CD4-positive, CD25-positive, alpha-beta regulatory T cell (primary cell): ENCODE data around the gene MAP3K5. TPM values are rescaled to one million over a fixed set of nuclear protein-coding genes. Genes with fewer than 3 reads are reported as not detected.

Experiments
- ATAC-seq, 2 donors: fragments of 150-1000 bp; cut with Tn5 transposase; one replicate each; pipeline ENCODE4 v1.10.0; 2021; ENCODE audit warnings: low read depth in 2 of 2, moderate number of reproducible peaks in 2 of 2, moderate library complexity in 1 of 2
- DNase-seq, 3 donors: peaks; one replicate each; pipeline versions ENCODE4 v3.0.0 to v3.0.0-alpha.2; 2012 to 2022; ENCODE audit warnings: mixed read lengths in 1 of 3
- H3K27ac ChIP-seq: one replicate; pipeline ENCODE4 v1.7.0; 2013; ENCODE audit warnings: mild to moderate bottlenecking, low read length; ENCODE audit not compliant: insufficient read depth, poor library complexity, severe bottlenecking
- H3K27me3 ChIP-seq: one replicate; pipeline ENCODE4 v1.7.0; 2013; ENCODE audit warnings: low read length; ENCODE audit not compliant: control insufficient read depth, insufficient read depth
- H3K36me3 ChIP-seq: one replicate; pipeline ENCODE4 v1.7.0; 2013; ENCODE audit warnings: mild to moderate bottlenecking, low read length, moderate library complexity; ENCODE audit not compliant: control insufficient read depth, insufficient read depth
- H3K4me1 ChIP-seq: 2 replicates; pipeline ENCODE4 v1.7.0; 2013; ENCODE audit warnings: mild to moderate bottlenecking, low read length; ENCODE audit not compliant: insufficient read depth, control insufficient read depth, poor library complexity, severe bottlenecking
- H3K4me3 ChIP-seq: one replicate; pipeline ENCODE4 v1.7.0; 2013; ENCODE audit warnings: low read depth, mild to moderate bottlenecking, low read length, moderate library complexity
- H3K9me3 ChIP-seq, 2 experiments: 1 replicate in 1 of 2; 2 replicates in 1 of 2; pipeline ENCODE4 v1.7.0; 2013; ENCODE audit warnings: low read length in 2 of 2, mild to moderate bottlenecking in 1 of 2, moderate library complexity in 1 of 2; ENCODE audit not compliant: control insufficient read depth in 2 of 2
- H3K27ac Mint-ChIP-seq, 3 donors: one replicate each; pipeline ENCODE4 v1.8.0; 2020 to 2022; ENCODE audit warnings: mild to moderate bottlenecking in 3 of 3, mixed read lengths in 3 of 3, moderate library complexity in 2 of 3
- H3K27me3 Mint-ChIP-seq: one replicate; pipeline ENCODE4 v1.8.0; 2022; ENCODE audit warnings: mild to moderate bottlenecking, mixed read lengths
- H3K36me3 Mint-ChIP-seq: one replicate; pipeline ENCODE4 v1.8.0; 2020; ENCODE audit warnings: mixed read lengths
- H3K4me1 Mint-ChIP-seq, 4 donors: one replicate each; pipeline ENCODE4 v1.8.0; 2020 to 2022; ENCODE audit warnings: mixed read lengths in 4 of 4, mild to moderate bottlenecking in 1 of 4
- H3K4me3 Mint-ChIP-seq, 4 donors: one replicate each; pipeline ENCODE4 v1.8.0; 2020 to 2022; ENCODE audit warnings: mild to moderate bottlenecking in 4 of 4, mixed read lengths in 4 of 4, moderate library complexity in 3 of 4
- H3K9me3 Mint-ChIP-seq, 7 donors: one replicate each; pipeline ENCODE4 v1.8.0; 2020 to 2022; ENCODE audit warnings: mixed read lengths in 7 of 7, mild to moderate bottlenecking in 3 of 7, moderate library complexity in 2 of 7
- polyA plus RNA-seq, 4 donors: library from polyadenylated mRNA; unstranded; fragments of 300-500 nt; fragmentation: Illumina TruSeq; gene quantifications; one replicate each; pipeline ENCODE4 v1.2.3, GENCODE V29; 2021
- total RNA-seq: library from RNA; stranded (reverse); gene quantifications from one replicate; pipeline ENCODE4 v1.2.3, GENCODE V29; 2022

The MAP3K5 gene
- total and polyA plus RNA-seq, 5 donors from 2014 or later = 14.4 to 44.0 (median 20.5) TPM

DNA sequence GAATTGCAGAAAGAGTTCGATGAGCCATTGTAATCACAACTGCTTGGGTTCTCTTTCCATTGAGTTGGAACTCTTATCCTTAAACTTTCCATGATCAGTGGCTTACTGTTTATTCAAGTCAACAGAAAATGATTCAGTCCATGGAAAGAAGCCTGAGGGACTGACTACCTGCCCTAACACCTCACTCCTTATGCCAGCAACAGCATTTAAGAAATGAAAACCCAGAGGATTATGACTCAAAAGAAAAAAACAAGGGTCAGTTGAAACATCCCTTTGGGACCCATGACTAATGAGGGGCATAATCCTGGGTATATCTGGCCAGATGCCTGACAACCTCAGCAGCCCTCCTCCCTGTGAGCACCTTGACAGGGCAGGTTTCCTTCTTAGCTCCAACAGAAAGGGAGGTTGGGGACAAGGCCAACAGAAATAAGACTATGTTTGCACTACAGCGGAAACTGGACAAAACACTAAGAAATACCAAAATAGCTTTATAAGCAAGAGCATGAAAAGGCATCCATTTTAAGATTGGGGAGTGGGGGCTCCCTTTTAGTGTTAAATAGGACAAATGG, 106.7 kb downstream of the MAP3K5 start:
- Mint-ChIP-seq H3K4me1 (peaks cover 20 to 34% (median 27%) of the 10 kb centered on the region in 4 donors), H3K9me3 (peaks cover 0 to 9% (median 1%) of the 10 kb centered on the region in 7 donors), H3K27ac (no peak overlapping the region), H3K4me3 (no peak overlapping the region), H3K36me3 (peaks cover 58% of the 10 kb centered on the region), H3K27me3 (no peaks in the 10 kb centered on the region)
- DNase-seq = no peak
- ATAC-seq = no peak
- Histone ChIP-seq H3K4me3 (no peak overlapping the region), H3K9me3 (no peaks in the 10 kb centered on the region), H3K27me3 (no peaks in the 10 kb centered on the region), H3K27ac (no peak overlapping the region), H3K36me3 (peaks cover 27% of the 10 kb centered on the region), H3K4me1 (no peaks in the 10 kb centered on the region)

DNA sequence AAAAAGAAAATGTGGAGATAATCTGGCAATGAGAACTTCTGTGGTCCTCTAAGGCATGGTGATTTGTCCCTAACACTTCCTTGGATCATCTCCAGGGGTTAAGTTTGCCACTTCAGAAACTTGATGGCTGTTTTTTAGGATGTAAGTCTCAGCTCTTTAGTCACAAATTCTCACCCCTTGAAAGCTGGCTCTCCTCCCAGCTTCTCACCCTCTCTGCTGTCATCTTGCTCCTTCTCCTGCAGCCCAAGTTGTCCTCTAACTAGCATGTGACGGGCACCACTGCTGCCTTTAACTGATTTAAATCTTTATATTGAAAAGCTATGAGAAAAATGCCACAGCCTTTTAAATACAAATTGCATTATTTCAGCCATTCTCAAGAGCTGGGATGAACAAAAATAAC, 107.8 kb downstream of the MAP3K5 start:
- H3K4me3 ChIP-seq = no peak overlapping the region
- H3K4me1 Mint-ChIP-seq = peaks cover 22 to 39% (median 28%) of the 10 kb centered on the region in 4 donors
- no peak overlapping the region for H3K27ac ChIP-seq
- no peak overlapping the region for H3K4me3 Mint-ChIP-seq
- H3K36me3 Mint-ChIP-seq = peaks cover 57% of the 10 kb centered on the region
- no peaks in the 10 kb centered on the region for H3K4me1 ChIP-seq
- ATAC-seq = no peak
- H3K27me3 ChIP-seq = no peaks in the 10 kb centered on the region
- no peaks in the 10 kb centered on the region for H3K9me3 ChIP-seq
- peaks cover 21% of the 10 kb centered on the region for H3K36me3 ChIP-seq
- H3K27ac Mint-ChIP-seq = peak overlapping the region in 1 of 3 donors; percentile 76
- no peaks in the 10 kb centered on the region for H3K27me3 Mint-ChIP-seq
- DNase-seq = no peak
- peaks cover 0 to 9% (median 1%) of the 10 kb centered on the region in 7 donors for H3K9me3 Mint-ChIP-seq

DNA sequence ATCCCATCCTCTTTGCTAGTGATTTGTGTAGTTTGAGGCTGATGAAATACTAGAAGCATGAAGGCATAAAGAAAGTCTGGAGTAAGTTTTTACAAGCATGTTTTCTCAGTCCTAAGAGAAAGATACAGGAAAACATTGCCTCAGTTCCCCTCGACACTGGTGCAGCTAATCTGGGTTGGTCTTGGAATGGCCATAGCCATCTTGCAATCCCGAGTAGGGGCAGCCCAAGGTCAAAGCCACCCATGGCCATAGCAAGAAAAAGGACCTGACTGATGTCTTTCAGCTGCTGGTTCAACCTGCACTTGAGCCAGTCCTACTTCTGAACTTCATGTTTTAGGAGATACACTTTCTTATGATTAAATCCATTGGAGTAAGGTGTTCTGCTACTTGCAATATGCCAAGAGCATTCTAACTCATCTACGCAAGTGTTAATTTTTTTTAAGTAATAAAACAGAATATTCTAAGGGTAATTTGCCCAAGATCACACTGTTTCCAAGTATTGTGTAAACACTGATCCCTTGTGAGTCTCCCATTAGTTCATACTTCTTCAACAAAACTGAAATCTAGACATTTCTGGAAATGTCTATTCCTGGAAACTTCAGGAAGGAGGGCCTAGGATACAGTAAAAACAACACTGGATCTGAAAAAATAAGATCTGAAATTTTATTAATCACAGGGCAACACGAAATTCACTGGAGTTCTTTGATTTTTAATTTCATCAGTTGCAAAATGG, 108.9 kb downstream of the MAP3K5 start:
- peaks cover 17% of the 10 kb centered on the region for H3K36me3 ChIP-seq
- H3K27ac Mint-ChIP-seq = peak overlapping the region in 1 of 3 donors; percentile 48
- H3K36me3 Mint-ChIP-seq = peaks cover 48% of the 10 kb centered on the region
- no peak overlapping the region for H3K4me3 ChIP-seq
- no peaks in the 10 kb centered on the region for H3K4me1 ChIP-seq
- H3K27me3 Mint-ChIP-seq = no peaks in the 10 kb centered on the region
- H3K27ac ChIP-seq = no peak overlapping the region
- DNase-seq (no peak), ATAC-seq (no peak)
- peaks cover 20 to 39% (median 27%) of the 10 kb centered on the region in 4 donors for H3K4me1 Mint-ChIP-seq
- H3K27me3 ChIP-seq = no peaks in the 10 kb centered on the region
- H3K4me3 Mint-ChIP-seq = no peak overlapping the region
- H3K9me3 ChIP-seq = no peaks in the 10 kb centered on the region
- H3K9me3 Mint-ChIP-seq = peaks cover 0 to 9% (median 1%) of the 10 kb centered on the region in 7 donors

DNA sequence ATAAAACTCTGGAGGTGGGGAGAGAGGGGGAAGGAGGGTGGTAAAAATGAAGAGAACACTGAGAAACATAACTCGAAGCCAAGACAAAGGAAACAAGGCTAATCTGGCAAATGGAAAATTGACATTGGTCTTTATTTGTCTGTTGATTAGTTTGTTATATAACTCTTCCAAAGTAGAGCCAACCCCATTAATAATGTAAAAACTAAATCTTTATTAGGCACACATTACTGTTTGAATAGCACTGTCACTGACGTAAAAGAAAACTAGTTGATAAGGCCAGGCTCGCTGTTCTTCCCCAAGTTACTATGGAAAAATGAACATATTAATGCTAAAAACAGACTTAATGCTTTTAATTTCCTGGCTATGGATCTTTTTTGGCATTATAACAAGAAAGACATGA, 110.0 kb downstream of the MAP3K5 start:
- H3K9me3 Mint-ChIP-seq = peaks cover 0 to 2% (median 0%) of the 10 kb centered on the region in 7 donors
- no peaks in the 10 kb centered on the region for H3K27me3 ChIP-seq
- no peak overlapping the region for H3K4me3 ChIP-seq
- no peak overlapping the region for H3K4me3 Mint-ChIP-seq
- H3K9me3 ChIP-seq = no peaks in the 10 kb centered on the region
- H3K27ac ChIP-seq = no peak overlapping the region
- DNase-seq (no peak), ATAC-seq (no peak)
- no peak overlapping the region for H3K27ac Mint-ChIP-seq
- H3K4me1 ChIP-seq = no peaks in the 10 kb centered on the region
- H3K36me3 Mint-ChIP-seq = peaks cover 43% of the 10 kb centered on the region
- H3K36me3 ChIP-seq = peaks cover 16% of the 10 kb centered on the region
- H3K4me1 Mint-ChIP-seq = peaks cover 18 to 35% (median 27%) of the 10 kb centered on the region in 4 donors
- no peaks in the 10 kb centered on the region for H3K27me3 Mint-ChIP-seq

DNA sequence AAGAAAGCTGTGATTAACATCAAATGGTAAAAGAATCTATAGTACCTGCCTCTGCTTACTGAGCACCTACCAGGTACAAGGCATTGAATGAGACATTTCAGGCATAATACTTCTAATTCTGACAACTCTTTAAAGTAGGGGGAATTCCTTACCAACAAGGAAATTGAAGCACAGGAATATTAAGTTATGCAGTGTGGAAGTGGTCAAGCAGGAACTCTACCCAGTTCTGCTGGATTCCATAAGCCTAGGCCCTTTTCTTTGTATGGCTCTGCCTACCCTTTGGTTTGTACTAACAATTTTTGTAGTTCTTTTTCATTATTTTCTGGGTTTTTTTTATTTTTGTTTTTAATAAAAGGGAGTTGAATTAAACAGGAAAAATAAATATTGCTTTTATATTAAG, 114.5 kb downstream of the MAP3K5 start:
- H3K36me3 Mint-ChIP-seq = peaks cover 51% of the 10 kb centered on the region
- Histone ChIP-seq H3K4me3 (no peak overlapping the region), H3K9me3 (no peaks in the 10 kb centered on the region), H3K27ac (no peak overlapping the region), H3K4me1 (no peaks in the 10 kb centered on the region), H3K36me3 (peaks cover 27% of the 10 kb centered on the region), H3K27me3 (no peaks in the 10 kb centered on the region)
- no peak overlapping the region for H3K4me3 Mint-ChIP-seq
- no peak overlapping the region for H3K27ac Mint-ChIP-seq
- peaks cover 0 to 1% (median 0%) of the 10 kb centered on the region in 7 donors for H3K9me3 Mint-ChIP-seq
- DNase-seq (no peak), ATAC-seq (no peak)
- no peaks in the 10 kb centered on the region for H3K27me3 Mint-ChIP-seq
- H3K4me1 Mint-ChIP-seq = peaks cover 12 to 28% (median 19%) of the 10 kb centered on the region in 4 donors

DNA sequence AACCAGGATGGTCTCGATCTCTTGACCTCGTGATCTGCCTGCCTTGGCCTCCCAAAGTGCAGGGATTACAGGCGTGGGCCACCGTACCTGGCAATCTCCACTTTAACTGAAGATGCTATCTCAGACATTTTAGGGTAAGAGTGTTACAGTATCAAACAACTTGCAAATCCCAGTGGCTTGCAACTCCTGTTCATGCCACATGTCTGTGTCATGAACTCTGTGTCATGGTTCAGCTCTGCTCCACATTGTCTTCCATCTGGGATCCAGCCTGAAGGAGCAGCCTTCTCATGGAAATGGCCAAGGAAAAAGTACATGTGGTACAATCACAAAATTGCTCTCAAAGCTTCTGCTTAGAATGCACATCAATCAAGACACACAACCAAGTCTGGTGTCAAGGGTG, 114.9 kb downstream of the MAP3K5 start:
- no peaks in the 10 kb centered on the region for H3K9me3 ChIP-seq
- H3K36me3 ChIP-seq = peaks cover 27% of the 10 kb centered on the region
- peaks cover 14 to 25% (median 19%) of the 10 kb centered on the region in 4 donors for H3K4me1 Mint-ChIP-seq
- no peak overlapping the region for H3K27ac ChIP-seq
- H3K27me3 Mint-ChIP-seq = no peaks in the 10 kb centered on the region
- no peak for ATAC-seq
- H3K4me1 ChIP-seq = no peaks in the 10 kb centered on the region
- no peak overlapping the region for H3K4me3 Mint-ChIP-seq
- H3K9me3 Mint-ChIP-seq = peaks cover 0 to 1% (median 0%) of the 10 kb centered on the region in 7 donors
- no peak overlapping the region for H3K27ac Mint-ChIP-seq
- H3K36me3 Mint-ChIP-seq = peaks cover 50% of the 10 kb centered on the region
- no peak overlapping the region for H3K4me3 ChIP-seq
- no peak for DNase-seq
- H3K27me3 ChIP-seq = no peaks in the 10 kb centered on the region

DNA sequence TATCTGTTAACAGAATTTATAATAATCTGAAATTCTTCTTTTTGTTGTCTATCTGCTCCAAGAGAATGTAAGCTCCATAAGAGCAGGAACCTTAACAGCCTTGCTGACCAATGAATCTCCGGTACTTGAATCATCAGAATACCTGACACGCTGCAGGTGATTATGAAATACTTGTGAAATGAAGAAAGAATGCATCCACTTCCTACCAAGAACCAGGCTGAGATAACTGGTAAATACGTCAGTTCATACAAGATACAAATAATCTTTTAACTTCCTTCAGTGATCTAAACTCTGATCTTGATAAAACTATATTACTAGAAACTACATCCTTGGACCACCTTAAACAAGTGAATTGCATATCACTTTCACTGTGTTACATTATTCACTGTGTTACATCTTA, 116.2 kb downstream of the MAP3K5 start:
- Histone ChIP-seq H3K4me3 (no peak overlapping the region), H3K36me3 (peaks cover 21% of the 10 kb centered on the region), H3K4me1 (no peaks in the 10 kb centered on the region), H3K27me3 (no peaks in the 10 kb centered on the region), H3K27ac (no peak overlapping the region), H3K9me3 (no peaks in the 10 kb centered on the region)
- Mint-ChIP-seq H3K4me3 (no peak overlapping the region), H3K4me1 (peaks cover 11 to 25% (median 19%) of the 10 kb centered on the region in 4 donors), H3K27me3 (no peaks in the 10 kb centered on the region), H3K36me3 (peaks cover 47% of the 10 kb centered on the region), H3K9me3 (no peaks in the 10 kb centered on the region), H3K27ac (peak overlapping the region in 1 of 3 donors; percentile 83)
- ATAC-seq (no peak), DNase-seq (no peak)
